Endodermal cell (in vitro differentiated cells): Measurements from ENCODE around the gene ITK. TPM values are rescaled to one million over a fixed set of nuclear protein-coding genes. Genes with fewer than 3 reads are reported as not detected.

Experiments
- DNase-seq: peaks from one replicate; pipeline ENCODE4 v3.0.0-alpha.2; 2017
- H3K27ac ChIP-seq: 2 replicates; pipeline ENCODE4 v1.5.1; 2013; ENCODE audit warnings: mild to moderate bottlenecking, low read depth, low read length, moderate library complexity
- H3K27me3 ChIP-seq: 2 replicates; pipeline ENCODE4 v1.6.1; 2013; ENCODE audit warnings: mild to moderate bottlenecking, low read length, moderate library complexity; ENCODE audit not compliant: insufficient read depth, control insufficient read depth, poor library complexity, severe bottlenecking
- H3K36me3 ChIP-seq: 2 replicates; pipeline ENCODE4 v1.7.0; 2013; ENCODE audit warnings: mild to moderate bottlenecking, low read length, moderate library complexity; ENCODE audit not compliant: control insufficient read depth, insufficient read depth
- H3K4me1 ChIP-seq: one replicate; pipeline ENCODE4 v1.7.0; 2013; ENCODE audit warnings: low read length; ENCODE audit not compliant: control insufficient read depth, insufficient read depth
- H3K4me3 ChIP-seq: 2 replicates; pipeline ENCODE4 v1.5.1; 2013; ENCODE audit warnings: mild to moderate bottlenecking, low read length, moderate library complexity
- H3K9ac ChIP-seq: 2 replicates; pipeline ENCODE4 v1.6.1; 2013; ENCODE audit warnings: mild to moderate bottlenecking, low read length, moderate library complexity; ENCODE audit not compliant: poor library complexity, severe bottlenecking; ENCODE audit errors: extremely low read depth
- H3K9me3 ChIP-seq: 2 replicates; pipeline ENCODE4 v1.6.1; 2013; ENCODE audit warnings: mild to moderate bottlenecking, low read length, moderate library complexity; ENCODE audit not compliant: control insufficient read depth
- H3K27ac Mint-ChIP-seq: 2 replicates; pipeline ENCODE4 v1.8.0; 2020; ENCODE audit warnings: mixed read lengths
- H3K27me3 Mint-ChIP-seq: 2 replicates; pipeline ENCODE4 v1.8.0; 2021; ENCODE audit warnings: mild to moderate bottlenecking, mixed read lengths; ENCODE audit not compliant: insufficient read depth
- H3K36me3 Mint-ChIP-seq: 2 replicates; pipeline ENCODE4 v1.8.0; 2020; ENCODE audit warnings: low read depth, mixed read lengths
- H3K4me1 Mint-ChIP-seq: 2 replicates; pipeline ENCODE4 v1.8.0; 2020; ENCODE audit warnings: mixed read lengths
- H3K4me3 Mint-ChIP-seq: 2 replicates; pipeline ENCODE4 v1.8.0; 2020; ENCODE audit warnings: mild to moderate bottlenecking, moderate library complexity, mixed read lengths
- H3K9me3 Mint-ChIP-seq: 2 replicates; pipeline ENCODE4 v1.8.0; 2020; ENCODE audit warnings: mild to moderate bottlenecking, mixed read lengths
- WGBS, 2 experiments: methylation state at CpG; one replicate each; pipeline versions ENCODE4 v1.1.5 to v1.1.7; 2013; ENCODE audit warnings: missing lambda C conversion rate in 2 of 2, mixed read lengths in 1 of 2; ENCODE audit not compliant: insufficient coverage in 1 of 2, insufficient read length in 1 of 2; 5-methylcytosine and 5-hydroxymethylcytosine counted together
- total RNA-seq, 2 donors: library from RNA; stranded (reverse); fragmentation: NEBNext Ultra II Directional in 1 of 2; extraction: Animal tissue kit (Norgen Biotek cat#: 25700) in 1 of 2; gene quantifications; 2 replicates in 1 of 2; 3 replicates in 1 of 2; pipeline ENCODE4 v1.2.1, GENCODE V29; 2021
- TF ChIP-seq, protein P1 (sequence below): fragments of 200-600 bp; sonication (generic); conservative IDR thresholded peaks from 2 replicates; pipeline ENCODE4 v1.5.0; 2021; ENCODE audit warnings: antibody characterized with exemption, mild to moderate bottlenecking

Gene ITK
- total RNA-seq, 2 donors from 2014 or later = 0.31 to 0.38 TPM

DNA sequence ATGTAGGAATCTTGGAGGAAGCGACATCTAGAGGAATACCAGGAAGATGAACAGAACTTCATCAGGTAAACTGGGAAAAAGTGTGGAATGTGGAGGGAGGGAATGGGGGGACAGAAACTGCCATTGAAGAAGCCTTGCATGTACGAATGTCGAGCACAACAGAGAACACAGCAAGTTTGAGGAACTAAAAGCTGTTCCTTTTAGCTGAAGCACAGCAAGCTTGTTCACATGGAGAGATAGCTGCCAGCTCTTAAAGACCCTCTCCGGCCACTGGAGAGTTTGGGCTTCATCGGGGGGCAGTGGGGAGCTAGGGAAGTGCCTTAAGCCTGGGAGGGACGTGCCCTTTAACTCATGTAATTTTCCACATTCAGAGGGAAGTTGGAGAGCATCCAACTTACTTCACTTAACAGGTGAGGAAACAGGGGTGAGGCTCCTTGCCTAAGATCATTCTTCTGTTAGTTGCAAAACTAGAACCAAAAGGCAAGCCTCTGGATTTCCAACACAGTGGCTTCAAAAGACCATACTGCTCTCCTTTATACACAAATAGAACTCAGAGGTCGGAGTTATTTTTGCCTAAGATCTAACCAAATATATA lies 83.0 kb downstream of the ITK start:
- H3K4me3 ChIP-seq = no peak overlapping the region
- H3K27me3 ChIP-seq = peaks cover 38% of the 10 kb centered on the region
- H3K36me3 Mint-ChIP-seq = no peaks in the 10 kb centered on the region
- H3K4me1 ChIP-seq = peaks cover 4% of the 10 kb centered on the region
- no peaks in the 10 kb centered on the region for H3K9me3 ChIP-seq
- WGBS, 2 experiments = 86 to 91% methylated on average over 5 to 7 of the region's 7 CpGs
- H3K9me3 Mint-ChIP-seq = no peaks in the 10 kb centered on the region
- no peak overlapping the region for H3K27ac Mint-ChIP-seq
- TF ChIP-seq, protein P1, sequence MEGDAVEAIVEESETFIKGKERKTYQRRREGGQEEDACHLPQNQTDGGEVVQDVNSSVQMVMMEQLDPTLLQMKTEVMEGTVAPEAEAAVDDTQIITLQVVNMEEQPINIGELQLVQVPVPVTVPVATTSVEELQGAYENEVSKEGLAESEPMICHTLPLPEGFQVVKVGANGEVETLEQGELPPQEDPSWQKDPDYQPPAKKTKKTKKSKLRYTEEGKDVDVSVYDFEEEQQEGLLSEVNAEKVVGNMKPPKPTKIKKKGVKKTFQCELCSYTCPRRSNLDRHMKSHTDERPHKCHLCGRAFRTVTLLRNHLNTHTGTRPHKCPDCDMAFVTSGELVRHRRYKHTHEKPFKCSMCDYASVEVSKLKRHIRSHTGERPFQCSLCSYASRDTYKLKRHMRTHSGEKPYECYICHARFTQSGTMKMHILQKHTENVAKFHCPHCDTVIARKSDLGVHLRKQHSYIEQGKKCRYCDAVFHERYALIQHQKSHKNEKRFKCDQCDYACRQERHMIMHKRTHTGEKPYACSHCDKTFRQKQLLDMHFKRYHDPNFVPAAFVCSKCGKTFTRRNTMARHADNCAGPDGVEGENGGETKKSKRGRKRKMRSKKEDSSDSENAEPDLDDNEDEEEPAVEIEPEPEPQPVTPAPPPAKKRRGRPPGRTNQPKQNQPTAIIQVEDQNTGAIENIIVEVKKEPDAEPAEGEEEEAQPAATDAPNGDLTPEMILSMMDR = peak; percentile 23
- no peaks in the 10 kb centered on the region for H3K4me1 Mint-ChIP-seq
- H3K4me3 Mint-ChIP-seq = no peak overlapping the region
- DNase-seq = no peak
- peaks cover 40% of the 10 kb centered on the region for H3K27me3 Mint-ChIP-seq
- no peaks in the 10 kb centered on the region for H3K36me3 ChIP-seq
- H3K9ac ChIP-seq = no peak overlapping the region
- no peak overlapping the region for H3K27ac ChIP-seq

DNA sequence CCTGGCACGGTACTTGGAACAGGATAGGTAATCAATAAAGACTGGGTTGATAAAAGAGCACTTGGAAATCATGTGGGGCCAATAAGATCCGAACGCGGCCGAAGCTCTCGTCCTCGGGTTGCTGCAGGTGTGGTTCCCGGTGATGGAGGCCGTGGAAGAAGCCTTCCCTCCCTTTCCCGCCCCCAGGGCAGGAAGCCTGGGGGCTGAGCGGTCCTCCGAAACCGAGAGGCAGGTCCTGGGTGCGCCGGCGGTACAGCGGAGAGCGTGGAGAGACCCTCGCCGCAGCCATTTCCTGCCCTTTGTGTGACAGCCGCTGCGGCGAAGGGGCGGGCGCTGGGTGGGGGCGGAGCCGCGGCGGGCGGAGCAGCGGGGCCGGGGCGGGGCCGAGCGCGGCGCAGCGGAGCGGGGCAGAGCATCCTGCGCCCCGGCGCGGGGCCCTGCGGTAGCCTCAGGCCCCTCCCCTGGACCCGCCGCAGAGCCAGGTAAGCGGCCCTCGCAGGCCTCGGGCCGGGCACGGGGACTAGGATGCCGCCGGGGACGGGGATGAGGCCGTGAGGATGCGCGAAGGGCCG lies 85.2 kb downstream of the ITK start, which contains the start of gene CYFIP2:
Gene CYFIP2 (plus strand): TSS at position 410 of the 572 bp plus-strand sequence. CDS start 19,239 bp downstream, outside the sequence.
- H3K4me3 Mint-ChIP-seq = peak within 1 kb of the TSS; percentile 76
- Histone ChIP-seq H3K9me3 (no peaks in the 10 kb centered on the region), H3K27ac (no peak within 1 kb of the TSS), H3K4me1 (peaks cover 4% of the 10 kb centered on the region), H3K27me3 (peaks cover 35% of the 10 kb centered on the region), H3K36me3 (no peaks in the 10 kb centered on the region), H3K4me3 (peak within 1 kb of the TSS; percentile 79), H3K9ac (peak within 1 kb of the TSS; percentile 30)
- no peaks in the 10 kb centered on the region for H3K9me3 Mint-ChIP-seq
- TF ChIP-seq, protein P1 = no peak
- peak; percentile 92 for DNase-seq
- peaks cover 5% of the 10 kb centered on the region for H3K4me1 Mint-ChIP-seq
- no peaks in the 10 kb centered on the region for H3K36me3 Mint-ChIP-seq
- H3K27me3 Mint-ChIP-seq = peaks cover 40% of the 10 kb centered on the region
- H3K27ac Mint-ChIP-seq = no peak within 1 kb of the TSS
- WGBS, 2 experiments = 0 to 2% methylated on average over 4 to 58 of the region's 58 CpGs

DNA sequence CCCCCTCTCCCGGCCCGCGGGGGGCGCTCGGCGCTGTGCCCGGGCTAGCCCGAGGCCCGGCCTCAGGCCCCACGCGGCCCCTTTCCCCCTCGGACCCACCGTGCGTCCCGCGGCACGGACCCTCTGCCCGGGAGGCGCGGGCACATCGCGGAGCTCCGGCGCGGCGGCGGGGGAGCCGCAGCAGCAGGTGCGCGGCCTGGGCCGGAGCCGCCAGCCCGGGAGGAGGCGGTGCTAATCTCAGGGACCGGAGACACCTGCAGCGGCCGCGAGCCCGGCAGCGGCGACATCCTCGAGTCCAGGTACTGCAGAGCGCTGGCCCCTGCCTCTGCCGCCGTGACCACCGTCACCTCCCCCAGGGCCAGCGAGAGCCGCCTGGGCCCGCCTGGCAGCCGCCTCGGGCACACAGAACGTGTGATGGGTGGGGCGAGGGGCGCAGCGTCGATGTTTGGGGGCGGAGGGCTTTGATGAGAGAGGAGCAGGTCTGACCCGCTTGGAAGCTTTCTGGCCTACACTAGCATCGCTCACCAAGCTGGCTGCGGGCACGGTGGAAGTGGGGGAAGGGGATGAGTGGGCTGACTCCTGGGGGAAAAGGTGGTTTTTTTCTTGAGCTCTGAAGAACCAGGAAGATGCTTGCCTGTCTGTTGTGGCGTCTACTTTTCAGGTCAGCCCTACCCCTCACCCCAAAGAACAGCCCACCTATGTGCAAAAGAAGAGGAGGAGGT lies 85.8 kb downstream of the ITK start:
- DNase-seq = peak; percentile 85
- Mint-ChIP-seq H3K4me3 (peak overlapping the region; percentile 58), H3K36me3 (no peaks in the 10 kb centered on the region), H3K27ac (no peak overlapping the region), H3K27me3 (peaks cover 39% of the 10 kb centered on the region), H3K4me1 (peaks cover 5% of the 10 kb centered on the region), H3K9me3 (no peaks in the 10 kb centered on the region)
- Histone ChIP-seq H3K9me3 (no peaks in the 10 kb centered on the region), H3K4me3 (peak overlapping the region; percentile 77), H3K4me1 (peaks cover 4% of the 10 kb centered on the region), H3K27ac (no peak overlapping the region), H3K27me3 (peaks cover 35% of the 10 kb centered on the region), H3K9ac (peak overlapping the region; percentile 30), H3K36me3 (no peaks in the 10 kb centered on the region)
- TF ChIP-seq, protein P1 = peak; percentile 51
- 3 to 4% methylated on average over 29 to 62 of the region's 62 CpGs for WGBS, 2 experiments
